Stomach (tissue), 9 donors: ENCODE measurements around the gene CDKN1A. TPM values are rescaled to one million over a fixed set of nuclear protein-coding genes. Genes with fewer than 3 reads are reported as not detected.

ENCODE experiments used
- DNase-seq, 2 donors: peaks; one replicate each; pipeline versions ENCODE4 v3.0.0 to v3.0.0-alpha.2; 2013 to 2019
- H3K27ac ChIP-seq, 5 donors: fragments of 200-600 bp in 4 of 5; sonication (generic) in 4 of 5; one replicate each; pipeline ENCODE4 v1.5.1; 2013 to 2019; ENCODE audit warnings: mild to moderate bottlenecking in 1 of 5, moderate library complexity in 1 of 5
- H3K27me3 ChIP-seq, 3 donors: fragments of 200-600 bp; sonication (generic); one replicate each; pipeline ENCODE4 v1.5.1; 2017 to 2019; ENCODE audit warnings: mixed run types in 1 of 3
- H3K36me3 ChIP-seq, 4 donors: fragments of 200-600 bp; sonication (generic); 1 replicate in 3 of 4; 2 replicates in 1 of 4; pipeline ENCODE4 v1.5.1; 2016 to 2019
- H3K4me1 ChIP-seq, 4 donors: fragments of 200-600 bp; sonication (generic); one replicate each; pipeline ENCODE4 v1.5.1; 2016 to 2019
- H3K4me3 ChIP-seq, 4 donors: fragments of 200-600 bp; sonication (generic) in 3 of 4; one replicate each; pipeline ENCODE4 v1.5.1; 2016 to 2019; ENCODE audit warnings: mild to moderate bottlenecking in 1 of 4
- H3K9me3 ChIP-seq, 4 donors: fragments of 200-600 bp; sonication (generic); one replicate each; pipeline ENCODE4 v1.5.1; 2016 to 2019
- EP300 ChIP-seq: sonication (generic); formaldehyde crosslinking; IDR thresholded peaks from one replicate; pipeline ENCODE4 v1.6.1; 2017; ENCODE audit warnings: antibody characterized with exemption
- POLR2A ChIP-seq, 4 donors: fragments of 450-650 bp; IDR thresholded peaks; one replicate each; pipeline ENCODE4 v1.6.1; 2016; ENCODE audit warnings: antibody characterized with exemption in 4 of 4, control low read depth in 2 of 4, mild to moderate bottlenecking in 1 of 4, moderate library complexity in 1 of 4
- POLR2AphosphoS5 ChIP-seq, 3 donors: sonication (generic); formaldehyde crosslinking; IDR thresholded peaks; one replicate each; pipeline ENCODE4 v1.6.1; 2016; ENCODE audit warnings: antibody characterized with exemption in 3 of 3
- WGBS, 5 donors: extraction: QIAGEN DNeasy Blood & Tissue Kit in 3 of 5; methylation state at CpG; one replicate each; pipeline versions ENCODE4 v1.1.5 to v1.1.7; 2013 to 2018; 5-methylcytosine and 5-hydroxymethylcytosine counted together
- intact Hi-C: fragments of 100-400 bp; cut with DNase I; formaldehyde crosslinking; loops from one replicate; pipeline ENCODE4 v1.15.1; 2023; ENCODE audit warnings: low total_unique reads
- polyA plus RNA-seq, 3 donors: library from polyadenylated mRNA; stranded (reverse); fragments of 200-250 nt; gene quantifications; one replicate each; pipeline ENCODE4 v1.2.3, GENCODE V29; 2013
- total RNA-seq, 5 donors: library from RNA; depleted of rRNA; stranded (reverse); fragments of >200 nt; gene quantifications; one replicate each; pipeline versions ENCODE4 v1.1.0 to v1.2.3, GENCODE V29; 2014 to 2016
- TF ChIP-seq, protein P1 (sequence below), 7 experiments: fragments of 450-650 bp in 4 of 7; fragments of 200-600 bp in 3 of 7; sonication (generic) in 3 of 7; IDR thresholded peaks; one replicate each; pipeline ENCODE4 v1.5.1; 2016 to 2019; ENCODE audit warnings: antibody characterized with exemption in 7 of 7, control low read depth in 2 of 7, mild to moderate bottlenecking in 1 of 7
- donor health status: healthy with polysubstance abuse.
- donor health status: Bipolar disorder and iron deficiency.
- donor health status: healthy.

Gene CDKN1A
- total and polyA plus RNA-seq, 8 donors: 36.5 to 118 (median 61.4) TPM

DNA sequence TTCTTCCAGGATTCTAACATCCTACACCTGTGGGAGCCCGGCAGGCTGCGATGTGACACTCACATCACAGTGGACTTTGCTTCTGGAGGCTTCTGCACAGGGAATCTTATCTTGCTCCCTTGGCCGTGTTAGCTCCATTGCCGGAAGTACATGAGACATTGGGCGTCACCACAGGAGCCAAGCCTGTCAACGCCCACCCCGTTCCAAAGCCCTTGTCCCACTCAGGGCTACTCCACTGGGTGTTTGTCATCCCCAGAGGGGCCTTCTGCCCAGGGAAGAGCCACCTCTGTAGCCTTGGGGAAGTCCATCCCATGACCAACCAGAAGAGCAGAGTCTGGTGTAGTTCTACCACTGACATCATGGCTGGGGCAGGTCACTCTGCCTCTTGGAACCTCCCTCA, 20.8 kb downstream of the CDKN1A start:
- peak in 1 of 2 donors; percentile 47 for DNase-seq
- Histone ChIP-seq H3K4me3 (no peak overlapping the region), H3K27ac (no peak overlapping the region), H3K4me1 (peaks cover 0 to 19% (median 0%) of the 10 kb centered on the region in 4 donors), H3K27me3 (peaks cover 0 to 4% (median 0%) of the 10 kb centered on the region in 3 donors), H3K36me3 (no peaks in the 10 kb centered on the region), H3K9me3 (no peaks in the 10 kb centered on the region)
- intact Hi-C loops: no loop called here
- WGBS, 5 donors: 48 to 72% (median 59%) methylated on average over 7 of the region's 7 CpGs
- TF ChIP-seq POLR2A (IDR thresholded peaks at IDR 0.05) (no peak), EP300 (no peak), POLR2AphosphoS5 (IDR thresholded peaks at IDR 0.05) (no peak)
- TF ChIP-seq, protein P1, sequence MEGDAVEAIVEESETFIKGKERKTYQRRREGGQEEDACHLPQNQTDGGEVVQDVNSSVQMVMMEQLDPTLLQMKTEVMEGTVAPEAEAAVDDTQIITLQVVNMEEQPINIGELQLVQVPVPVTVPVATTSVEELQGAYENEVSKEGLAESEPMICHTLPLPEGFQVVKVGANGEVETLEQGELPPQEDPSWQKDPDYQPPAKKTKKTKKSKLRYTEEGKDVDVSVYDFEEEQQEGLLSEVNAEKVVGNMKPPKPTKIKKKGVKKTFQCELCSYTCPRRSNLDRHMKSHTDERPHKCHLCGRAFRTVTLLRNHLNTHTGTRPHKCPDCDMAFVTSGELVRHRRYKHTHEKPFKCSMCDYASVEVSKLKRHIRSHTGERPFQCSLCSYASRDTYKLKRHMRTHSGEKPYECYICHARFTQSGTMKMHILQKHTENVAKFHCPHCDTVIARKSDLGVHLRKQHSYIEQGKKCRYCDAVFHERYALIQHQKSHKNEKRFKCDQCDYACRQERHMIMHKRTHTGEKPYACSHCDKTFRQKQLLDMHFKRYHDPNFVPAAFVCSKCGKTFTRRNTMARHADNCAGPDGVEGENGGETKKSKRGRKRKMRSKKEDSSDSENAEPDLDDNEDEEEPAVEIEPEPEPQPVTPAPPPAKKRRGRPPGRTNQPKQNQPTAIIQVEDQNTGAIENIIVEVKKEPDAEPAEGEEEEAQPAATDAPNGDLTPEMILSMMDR (IDR thresholded peaks at IDR 0.05): no peak

DNA sequence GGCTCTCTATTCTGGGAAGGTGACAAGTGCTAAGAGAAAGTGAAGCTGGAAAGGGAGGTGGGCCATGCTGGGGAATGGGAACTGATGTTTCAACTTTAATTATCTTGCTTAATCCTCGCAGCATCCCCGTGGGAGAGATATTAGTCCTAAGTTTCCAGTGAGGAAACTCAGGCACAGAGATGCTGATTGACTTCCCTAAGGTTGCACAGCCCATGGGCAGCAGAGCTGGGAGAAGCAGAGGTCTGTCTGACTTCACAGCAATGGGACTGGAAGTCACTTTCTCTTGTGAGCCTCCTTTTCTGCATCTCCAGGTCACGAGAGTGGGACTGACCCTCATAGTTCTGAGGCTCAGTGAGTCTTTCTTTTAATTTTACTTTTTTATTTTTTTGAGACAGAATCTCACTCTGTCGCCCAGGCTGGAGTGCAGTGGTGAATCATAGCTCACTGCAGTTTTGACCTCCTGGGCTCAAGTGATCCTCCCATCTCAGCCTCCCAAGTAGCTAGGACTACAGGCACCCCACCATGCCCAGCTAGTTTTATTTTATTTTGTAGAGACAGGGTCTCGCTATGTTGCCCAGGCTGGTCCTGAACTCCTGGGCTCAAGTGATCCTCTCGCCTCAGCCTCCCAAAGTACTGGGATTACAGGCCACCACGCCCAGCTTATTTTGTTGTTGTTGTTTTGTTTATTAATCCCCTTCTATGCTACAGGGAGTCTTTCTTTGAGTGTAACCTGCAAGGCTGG, 21.7 kb downstream of the CDKN1A start:
- Histone ChIP-seq H3K9me3 (no peaks in the 10 kb centered on the region), H3K27me3 (peaks cover 0 to 4% (median 0%) of the 10 kb centered on the region in 3 donors), H3K4me3 (no peak overlapping the region), H3K4me1 (peaks cover 0 to 19% (median 0%) of the 10 kb centered on the region in 4 donors), H3K27ac (no peak overlapping the region), H3K36me3 (no peaks in the 10 kb centered on the region)
- intact Hi-C loops: no loop called here
- no peak for DNase-seq
- 86 to 96% (median 91%) methylated on average over 7 of the region's 7 CpGs for WGBS, 5 donors
- TF ChIP-seq POLR2A (IDR thresholded peaks at IDR 0.05): no peak
- TF ChIP-seq POLR2AphosphoS5 (IDR thresholded peaks at IDR 0.05): no peak
- no peak for TF ChIP-seq EP300
- TF ChIP-seq, protein P1 (IDR thresholded peaks at IDR 0.05): no peak

DNA sequence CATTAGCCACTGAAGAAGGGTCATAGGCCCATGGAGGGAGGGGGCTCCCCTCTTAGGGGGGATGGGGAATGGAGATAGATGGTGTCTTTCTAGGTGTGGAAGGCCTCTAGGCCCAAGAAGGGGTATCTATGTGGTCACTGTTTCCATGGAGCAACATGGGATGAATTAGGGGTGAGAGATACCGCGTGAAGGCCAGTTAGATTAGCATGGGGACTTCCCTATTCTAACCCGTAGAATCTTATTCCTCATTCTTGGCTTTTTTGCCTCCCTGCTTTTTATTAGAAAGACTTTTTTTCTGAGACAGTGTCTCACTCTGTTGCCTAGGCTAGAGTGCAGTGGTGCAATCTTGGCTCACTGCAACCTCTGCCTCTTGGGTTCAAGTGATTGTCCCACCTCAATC, 22.3 kb downstream of the CDKN1A start:
- intact Hi-C loops: no loop called here
- TF ChIP-seq, protein P1 (IDR thresholded peaks at IDR 0.05): no peak
- TF ChIP-seq POLR2AphosphoS5 (IDR thresholded peaks at IDR 0.05) (no peak), POLR2A (IDR thresholded peaks at IDR 0.05) (no peak), EP300 (no peak)
- Histone ChIP-seq H3K4me1 (peaks cover 0 to 19% (median 0%) of the 10 kb centered on the region in 4 donors), H3K9me3 (no peaks in the 10 kb centered on the region), H3K4me3 (no peak overlapping the region), H3K36me3 (no peaks in the 10 kb centered on the region), H3K27ac (no peak overlapping the region), H3K27me3 (peaks cover 0 to 4% (median 0%) of the 10 kb centered on the region in 3 donors)
- DNase-seq: no peak
- WGBS, 5 donors: 61 to 90% (median 87%) methylated on average over 3 of the region's 3 CpGs

DNA sequence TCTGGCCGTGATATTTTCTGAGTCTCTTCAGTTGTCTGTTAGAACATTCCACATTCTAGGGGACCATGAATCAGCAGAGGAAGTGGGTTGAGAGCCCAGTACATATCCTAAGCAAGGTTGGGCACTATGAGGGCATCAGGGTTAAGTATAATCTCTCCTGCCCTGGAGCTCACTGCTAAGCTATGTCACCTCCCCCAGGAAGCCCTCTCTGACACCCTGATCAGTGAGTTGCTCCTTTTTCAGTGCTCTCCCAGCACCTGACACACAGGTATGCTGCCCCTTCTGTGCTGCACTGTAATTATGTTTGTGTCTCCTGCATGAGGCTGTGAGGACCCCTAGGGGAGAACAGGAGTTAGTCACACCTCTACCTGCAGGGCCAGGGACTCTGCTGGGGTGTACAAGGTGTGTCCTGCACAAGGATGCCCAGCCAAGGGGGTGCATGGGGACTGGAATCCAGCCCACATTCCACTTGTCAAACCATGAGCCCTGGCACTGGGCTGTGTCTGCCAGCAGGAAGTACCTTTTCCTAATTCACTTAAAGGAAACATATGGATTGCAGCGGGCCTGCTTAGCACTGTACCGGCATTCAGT, 23.0 kb downstream of the CDKN1A start:
- no peak for TF ChIP-seq POLR2A (IDR thresholded peaks at IDR 0.05)
- no peak for TF ChIP-seq EP300
- TF ChIP-seq POLR2AphosphoS5 (IDR thresholded peaks at IDR 0.05): no peak
- TF ChIP-seq, protein P1 (IDR thresholded peaks at IDR 0.05): peak in 1 of 7 experiments; percentile 20
- Histone ChIP-seq H3K9me3 (no peaks in the 10 kb centered on the region), H3K27ac (no peak overlapping the region), H3K4me3 (no peak overlapping the region), H3K27me3 (peaks cover 0 to 4% (median 0%) of the 10 kb centered on the region in 3 donors), H3K4me1 (peaks cover 0 to 19% (median 0%) of the 10 kb centered on the region in 4 donors), H3K36me3 (no peaks in the 10 kb centered on the region)
- peak in 1 of 2 donors; percentile 41 for DNase-seq
- 76 to 83% (median 80%) methylated on average over 3 of the region's 3 CpGs for WGBS, 5 donors
- intact Hi-C loops: no loop called here
